ENCODE results near the gene RETREG3.
"Not testable (repeated sequence)": the region's sequence is repeated elsewhere in the genome, so short reads cannot be mapped to it uniquely, and the experiment has no call there.

RETREG3 gene

GRCh38 chr17:42613699-42614295, 4.6 kb upstream of the RETREG3 start:
- DNase-seq (ENCODE audit: low spot score): no peak

DNA sequence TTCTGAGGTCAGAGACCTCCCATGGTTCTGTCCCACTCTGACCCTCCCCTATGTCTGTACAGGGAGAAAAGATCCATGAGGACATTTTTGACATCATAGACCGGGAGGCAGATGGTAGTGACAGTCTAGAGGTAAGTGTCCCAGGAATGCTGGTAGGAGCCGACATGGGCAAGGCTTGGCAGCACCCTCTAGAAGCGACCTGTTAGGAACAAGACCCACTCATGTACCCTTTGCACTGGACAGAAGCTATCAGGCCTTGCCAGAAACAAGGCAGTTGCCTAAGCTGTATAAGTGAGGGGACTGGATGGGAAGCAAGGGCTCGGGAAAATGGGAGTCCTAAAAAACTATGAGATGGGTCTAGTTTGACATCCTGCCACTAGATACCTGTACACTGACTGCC, 2.8 kb upstream of the RETREG3 start:
- DNase-seq (ENCODE audit: low spot score): no peak

DNA sequence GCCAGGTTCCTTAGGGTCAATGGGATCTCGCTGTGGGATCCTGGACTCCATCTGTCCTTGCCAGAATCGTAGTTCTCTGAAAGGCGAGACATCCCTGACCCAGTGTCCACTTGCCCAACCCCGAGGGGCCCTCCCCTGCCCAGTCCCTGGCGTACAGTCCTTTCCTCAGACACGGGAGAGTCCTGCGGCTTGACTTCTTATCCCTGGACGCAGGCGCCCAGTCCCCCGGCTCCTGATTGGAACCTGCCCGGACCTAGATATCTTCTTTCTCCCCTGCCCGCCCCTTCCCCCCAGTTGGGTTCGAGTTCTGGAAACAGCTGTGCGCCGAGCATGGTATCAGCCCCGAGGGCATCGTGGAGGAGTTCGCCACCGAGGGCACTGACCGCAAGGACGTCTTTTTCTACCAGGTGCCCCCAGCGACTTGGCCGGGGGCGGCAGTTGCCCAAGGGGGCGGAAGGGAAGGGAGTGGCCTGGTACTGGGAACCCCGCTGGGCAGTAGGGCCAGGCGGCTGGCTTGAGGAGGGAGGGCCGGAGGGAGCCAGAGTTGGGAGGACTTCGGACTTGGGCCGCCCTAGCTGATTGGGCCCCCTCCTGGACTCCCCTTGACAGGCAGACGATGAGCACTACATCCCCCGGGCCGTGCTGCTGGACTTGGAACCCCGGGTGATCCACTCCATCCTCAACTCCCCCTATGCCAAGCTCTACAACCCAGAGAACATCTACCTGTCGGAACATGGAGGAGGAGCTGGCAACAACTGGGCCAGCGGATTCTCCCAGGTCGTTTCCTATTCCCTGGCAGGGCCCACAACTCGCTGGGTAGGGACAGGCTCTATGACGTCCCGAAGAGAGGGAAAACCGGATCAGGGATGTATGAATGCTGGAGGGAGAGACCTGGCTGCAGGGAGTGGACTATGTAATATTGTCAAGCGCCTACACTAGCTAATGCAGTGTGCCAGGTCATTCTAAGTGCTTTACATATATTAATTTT, 934 bp upstream of the RETREG3 start:
- not testable (repeated sequence) for DNase-seq (ENCODE audit: low spot score)

GRCh38 chr17:42608305-42609181, 631 bp downstream of the RETREG3 start:
- DNase-seq (ENCODE audit: low spot score): no peak

- DNase-seq (ENCODE audit: low spot score): no peak
Measured at GRCh38 chr17:42607769-42608168, 1.4 kb downstream of the RETREG3 start.

DNA sequence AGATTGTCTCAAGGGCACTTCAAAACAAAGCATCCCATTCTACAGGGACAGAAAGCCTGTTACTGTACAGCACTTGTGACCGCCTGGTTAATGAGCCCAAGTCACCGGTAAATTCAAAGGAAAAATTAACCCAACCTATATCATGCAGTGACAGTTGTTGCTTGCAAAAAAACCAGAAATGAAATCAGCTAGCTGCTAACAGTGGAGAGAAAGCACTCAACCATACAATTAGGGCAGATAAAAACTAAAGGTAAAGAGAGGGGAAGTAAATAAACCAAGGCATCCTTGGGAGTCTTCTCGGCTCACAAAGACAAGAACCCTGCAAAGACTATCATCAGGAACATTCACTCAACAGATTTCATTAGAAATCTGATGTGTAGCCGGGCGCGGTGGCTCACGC, 5.9 kb downstream of the RETREG3 start:
- DNase-seq (ENCODE audit: low spot score): no peak

GRCh38 chr17:42598905-42599304, 10.3 kb downstream of the RETREG3 start:
- no peak for DNase-seq (ENCODE audit: low spot score)

DNA sequence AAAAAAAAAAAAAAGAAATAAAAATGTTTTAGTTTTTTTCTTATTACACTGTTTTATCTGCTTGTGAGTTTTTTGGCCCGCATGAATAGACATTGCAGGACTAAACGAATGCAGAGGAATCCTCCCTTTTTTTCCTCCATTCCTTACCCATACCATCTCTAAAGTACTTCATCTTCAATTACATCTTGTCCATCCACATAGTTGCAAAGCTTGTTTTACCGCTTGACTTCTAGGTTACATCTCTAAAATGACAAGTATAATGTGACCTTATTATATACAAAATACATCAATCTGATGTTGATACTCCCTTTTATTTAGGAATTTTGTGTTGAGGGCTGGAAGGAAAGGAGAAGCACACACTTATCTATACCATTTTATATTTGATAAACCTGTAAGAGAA, 12.8 kb downstream of the RETREG3 start:
- DNase-seq (ENCODE audit: low spot score): no peak

DNA sequence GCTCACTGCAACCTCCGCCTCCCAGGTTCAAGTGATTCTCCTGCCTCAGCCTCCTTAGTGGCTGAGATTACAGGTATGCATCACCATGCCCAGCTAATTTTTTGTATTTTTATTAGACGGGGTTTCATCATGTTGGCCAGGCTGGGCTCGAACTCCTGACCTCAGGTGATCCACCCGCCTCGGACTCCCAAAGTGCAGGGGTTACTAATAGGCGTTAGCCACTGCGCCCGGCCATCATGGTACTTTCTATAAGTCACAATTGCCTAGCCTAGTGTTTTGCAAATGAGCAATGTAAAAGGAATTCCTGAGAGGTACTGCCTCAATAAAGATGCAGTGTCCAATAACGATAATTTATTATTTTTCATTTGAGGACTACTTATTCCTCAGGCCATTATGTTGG, 17.8 kb downstream of the RETREG3 start:
- DNase-seq (ENCODE audit: low spot score): no peak

DNA sequence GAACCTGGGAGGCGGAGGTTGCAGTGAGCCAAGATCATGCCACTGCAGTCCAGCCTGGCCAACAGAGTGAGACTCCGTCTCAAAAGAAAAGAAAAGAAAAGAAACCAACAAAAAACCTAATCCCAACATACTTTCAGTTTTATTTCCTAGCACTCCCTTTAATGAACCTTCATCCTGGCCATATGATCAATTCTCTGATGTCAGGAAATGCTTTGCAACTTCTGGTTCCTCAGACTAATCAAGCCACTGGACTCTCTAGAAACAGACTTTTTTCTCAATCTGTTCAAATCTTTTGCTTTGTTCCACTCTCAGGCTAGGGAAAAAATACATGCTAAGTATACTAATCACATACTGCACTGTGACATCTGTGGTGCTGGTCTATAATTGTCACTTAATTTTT, 18.3 kb downstream of the RETREG3 start:
- DNase-seq (ENCODE audit: low spot score): no peak

DNA sequence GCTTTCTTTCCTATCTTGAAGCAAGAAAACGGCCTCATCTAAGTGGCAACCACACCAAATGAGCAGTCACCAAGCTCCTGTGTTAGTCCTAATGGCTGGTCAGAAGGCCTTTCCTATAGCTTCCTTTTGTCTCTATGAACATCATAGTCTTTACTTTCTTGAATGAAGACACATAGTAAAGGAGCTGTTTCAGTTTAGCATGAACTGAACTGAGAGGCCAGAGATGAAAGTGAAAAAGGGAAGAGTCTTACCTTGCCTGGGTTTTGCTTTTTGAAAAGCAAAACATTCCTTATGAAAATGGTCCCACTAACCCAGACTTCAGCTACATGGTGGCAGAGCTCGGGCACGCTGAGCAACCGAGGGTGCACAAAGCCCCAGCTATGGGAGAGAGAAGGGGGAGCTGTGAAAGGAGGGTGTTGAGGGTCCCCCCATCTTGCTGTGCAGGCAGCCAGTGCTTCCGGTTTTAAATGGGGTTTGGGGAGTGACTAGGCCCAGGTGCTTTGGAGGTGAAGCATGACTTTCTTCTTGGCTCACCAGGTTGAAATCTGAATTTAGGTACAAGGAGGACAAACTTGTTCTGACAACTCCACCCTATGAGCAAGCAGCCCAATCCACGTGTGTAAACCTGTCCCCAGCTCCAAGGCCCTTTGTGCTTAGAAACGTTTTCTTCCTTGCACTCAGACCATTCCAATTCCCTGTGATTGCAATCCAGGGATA, 22.5 kb downstream of the RETREG3 start:
- DNase-seq (ENCODE audit: low spot score): no peak

DNA sequence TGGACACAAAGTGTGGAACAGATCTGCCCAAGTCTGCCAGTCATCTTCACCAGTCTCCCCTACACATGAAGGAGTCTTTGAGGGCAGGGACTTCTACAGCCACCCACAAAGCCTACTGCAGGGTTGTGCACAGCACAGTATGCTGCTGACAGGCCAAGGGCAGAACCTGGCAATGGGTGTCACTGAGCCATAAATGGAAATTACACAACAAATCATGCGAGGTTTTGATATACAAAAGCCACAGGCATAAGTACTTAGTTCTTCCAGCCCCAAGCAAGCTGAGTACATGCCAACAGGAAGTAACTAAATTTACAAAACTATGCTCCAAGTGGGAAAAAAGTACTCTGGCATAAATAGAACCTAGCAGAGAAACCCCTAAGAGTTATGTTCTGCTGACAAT, 23.8 kb downstream of the RETREG3 start:
- DNase-seq (ENCODE audit: low spot score): no peak

GRCh38 chr17:42584880-42585279, 24.3 kb downstream of the RETREG3 start:
- DNase-seq (ENCODE audit: low spot score): no peak

DNA sequence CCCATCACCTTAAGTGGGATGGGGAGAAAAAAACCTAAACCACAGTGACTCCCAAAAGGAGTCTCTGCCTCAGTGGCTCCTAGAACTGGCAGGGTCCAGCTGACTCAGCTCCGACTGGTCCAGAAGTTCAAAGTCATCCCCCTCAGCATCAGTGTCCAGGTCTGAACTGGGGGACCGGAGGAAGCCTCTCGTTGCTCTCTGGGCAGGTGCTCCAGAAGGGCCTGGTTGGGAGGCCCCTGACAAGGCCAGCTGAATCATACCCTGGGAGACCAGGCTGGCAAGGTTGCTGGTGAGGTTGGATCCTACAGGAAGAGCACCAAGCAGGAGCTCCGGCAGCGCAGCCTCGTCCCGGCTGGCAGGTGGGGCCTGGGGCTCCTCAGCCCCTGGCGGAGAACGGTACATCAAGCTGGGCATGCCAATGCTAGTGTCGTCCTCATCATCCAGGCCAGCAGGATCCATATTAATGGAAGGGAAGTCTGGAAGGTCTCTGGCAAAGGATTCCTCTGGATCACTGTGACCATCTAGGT, 27.4 kb downstream of the RETREG3 start:
- no peak for DNase-seq (ENCODE audit: low spot score)

GRCh38 chr17:42579794-42580551, 29.2 kb downstream of the RETREG3 start:
- DNase-seq (ENCODE audit: low spot score): no peak

DNA sequence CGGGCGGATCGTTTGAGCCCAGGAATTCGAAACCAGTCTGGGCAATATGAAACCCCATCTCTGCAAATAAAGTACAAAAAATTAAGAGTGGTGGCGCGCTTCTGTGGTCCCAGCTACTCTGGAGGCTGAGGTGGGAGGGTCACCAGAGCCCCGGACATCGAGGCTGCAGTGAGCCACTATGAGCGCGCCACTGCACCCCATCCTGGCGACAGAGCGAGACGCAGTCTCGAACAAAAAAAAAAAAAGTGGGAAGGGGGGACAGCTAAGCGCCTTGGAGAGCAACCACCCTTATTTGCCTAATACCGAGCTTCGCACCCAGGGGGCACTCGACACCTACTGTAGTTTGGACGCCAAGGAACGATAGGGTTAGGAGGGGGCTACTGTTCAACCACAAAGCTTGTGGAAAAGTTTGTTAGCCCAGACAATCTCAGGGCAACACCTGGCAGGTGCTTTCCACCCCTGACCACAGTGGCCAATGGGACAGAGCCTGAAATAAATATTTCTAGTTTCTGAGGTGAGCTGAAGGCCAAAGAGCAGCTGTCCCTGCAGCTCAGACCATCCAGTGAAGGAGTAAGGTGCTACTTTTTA, 30.8 kb downstream of the RETREG3 start:
- peak; percentile 82 for DNase-seq (ENCODE audit: low spot score)

DNA sequence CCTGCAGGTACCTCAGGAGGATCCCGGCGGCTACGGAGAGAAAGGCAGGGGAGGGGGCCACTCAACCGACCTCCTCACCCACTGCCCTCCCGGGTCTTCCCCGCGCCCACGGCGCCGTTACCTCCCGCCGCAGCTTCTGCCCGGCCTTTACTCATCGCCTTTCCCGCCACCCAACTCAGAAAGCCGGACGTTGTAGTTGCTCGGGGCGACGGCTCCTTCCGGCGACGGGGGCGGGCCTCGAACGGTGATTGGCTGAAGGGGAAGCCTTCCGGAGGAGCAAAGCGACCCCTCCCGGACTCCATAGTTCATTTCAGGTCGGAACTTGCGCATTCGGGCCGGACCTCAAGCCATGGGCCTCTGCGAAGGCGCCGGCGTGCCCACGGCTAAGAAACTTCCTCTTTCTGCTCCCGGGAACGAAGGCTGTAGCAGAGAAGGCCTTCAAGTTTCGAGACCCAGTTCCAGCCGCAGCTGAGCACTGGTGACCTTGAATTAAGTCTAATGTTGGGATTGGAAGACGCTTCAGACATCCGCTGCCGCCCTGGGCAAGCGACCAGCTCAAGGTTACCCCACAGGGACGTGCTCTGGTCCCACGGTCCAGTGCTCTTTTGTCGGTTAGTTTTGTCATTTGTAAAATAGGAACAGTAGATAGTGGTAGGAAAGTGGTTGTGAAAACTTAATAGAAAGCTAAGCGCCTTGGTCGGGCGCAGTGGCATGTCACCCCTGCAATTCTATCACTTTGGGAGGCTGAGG, 31.5 kb downstream of the RETREG3 start, which contains the start of gene PSMC3IP:
PSMC3IP (minus strand) TSS at position 198 of the 750 bp plus-strand sequence; CDS start at position 155, 43 bp downstream.
- DNase-seq (ENCODE audit: low spot score): peak; percentile 99

DNA sequence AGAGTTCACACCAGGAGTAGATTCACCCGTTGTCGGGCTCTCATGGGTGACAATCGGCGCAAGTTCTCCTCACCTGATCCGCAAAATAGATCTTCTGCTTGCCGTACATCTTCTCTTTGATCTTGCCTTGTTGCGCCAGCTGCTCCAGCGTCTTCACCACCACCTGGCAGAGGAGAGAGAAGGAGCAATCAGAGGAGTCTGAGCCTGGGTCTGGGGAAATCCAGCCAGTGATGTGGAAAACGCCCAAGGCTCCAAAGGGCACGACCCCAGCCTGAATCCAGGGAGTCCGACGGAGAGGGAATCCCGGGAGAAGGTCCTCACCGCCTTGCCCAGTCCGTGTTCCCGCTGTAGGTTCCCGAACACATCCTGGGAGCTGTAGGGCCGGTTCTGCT, 32.0 kb downstream of the RETREG3 start:
- no peak for DNase-seq (ENCODE audit: low spot score)

DNA sequence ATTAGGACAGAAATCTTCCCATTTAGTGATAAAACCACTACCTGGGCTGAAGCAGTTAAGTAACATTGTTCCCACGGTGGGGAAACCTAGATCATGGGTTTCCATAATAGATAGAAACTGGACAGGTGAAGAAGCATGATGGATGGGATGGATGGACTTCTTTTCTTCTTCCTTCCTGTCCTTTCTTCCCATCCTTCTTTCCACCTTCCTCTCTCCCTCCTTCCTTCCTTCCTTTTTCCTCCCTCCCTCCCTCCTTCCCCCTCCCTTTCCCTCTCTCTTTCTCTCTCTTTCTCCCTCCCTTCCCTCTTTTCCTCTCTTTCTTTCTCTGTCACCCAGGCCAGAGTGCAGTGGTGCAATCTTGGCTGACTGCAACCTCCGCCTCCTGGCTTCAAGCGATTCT, 34.7 kb downstream of the RETREG3 start:
- no peak for DNase-seq (ENCODE audit: low spot score)

DNA sequence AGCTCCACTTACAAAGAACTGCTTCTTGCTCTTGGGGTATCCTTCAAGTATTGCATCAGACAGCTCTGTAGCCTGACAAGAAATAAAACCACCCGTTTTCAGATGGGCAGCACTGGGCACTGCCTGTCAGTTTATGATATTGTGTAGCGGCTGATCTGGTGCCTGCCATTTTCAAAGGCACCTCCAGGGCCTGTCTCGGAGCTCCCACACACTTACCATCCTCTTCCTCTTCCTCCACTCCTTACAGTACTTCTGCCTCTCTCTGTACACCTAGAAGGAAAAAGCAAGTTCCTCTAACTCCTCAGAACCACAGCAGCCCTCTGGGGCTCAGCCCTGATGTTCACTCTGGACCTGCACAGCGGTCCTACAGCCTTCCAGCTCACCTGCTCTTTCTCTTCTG, 36.1 kb downstream of the RETREG3 start:
- DNase-seq (ENCODE audit: low spot score): no peak

Measured in AG08395 (cell line).